ENCODE measurements around the gene BAIAP2L1. TPM values are rescaled to one million over a fixed set of nuclear protein-coding genes. Genes with fewer than 3 reads are reported as not detected.

Gene BAIAP2L1
- polyA plus RNA-seq, 1 donor (not counting 4 experiments of a cell fraction or from before 2014, with no cell fraction given), result 41.7 TPM

DNA sequence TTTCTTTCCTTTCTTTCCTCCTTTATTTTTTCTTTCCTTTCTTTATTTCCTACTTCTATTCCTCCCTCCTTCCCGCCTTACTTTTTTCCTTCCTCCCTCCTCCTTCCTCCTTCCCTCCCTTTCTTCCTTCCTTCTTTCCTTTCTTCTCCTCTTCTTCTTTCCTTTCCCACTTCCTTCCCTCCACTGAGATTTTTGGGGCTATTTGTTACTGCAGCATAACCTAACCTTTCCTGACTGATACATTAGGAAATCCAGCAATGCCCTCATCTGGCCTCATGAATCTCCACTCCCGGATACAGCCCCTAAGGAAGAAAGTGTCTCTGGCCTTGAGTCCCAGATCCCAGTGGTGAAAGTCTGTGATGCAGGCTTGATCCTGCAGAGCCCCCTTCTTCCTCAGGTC is 38.6 kb upstream of the BAIAP2L1 start:
- Histone ChIP-seq H3K36me3 (ENCODE audit: control insufficient read depth in 2 of 2, extremely low read depth in 1 of 2, insufficient read depth in 2 of 2, low read length in 2 of 2) (no peaks in the 10 kb centered on the region), H3K9me3 (ENCODE audit: control insufficient read depth, low read depth, low read length) (no peaks in the 10 kb centered on the region), H3K9me1 (ENCODE audit: control insufficient read depth, extremely low read depth, insufficient read depth, low read length) (no peaks in the 10 kb centered on the region), H3K27me3 (ENCODE audit: control insufficient read depth, extremely low read depth, insufficient read depth, low read length) (no peaks in the 10 kb centered on the region), H3K79me2 (ENCODE audit: control insufficient read depth, insufficient read depth, low read length) (no peaks in the 10 kb centered on the region), H3K4me3 (ENCODE audit: control insufficient read depth in 2 of 3, extremely low read depth in 1 of 3, insufficient read depth in 2 of 3, low read depth in 1 of 3, low read length in 3 of 3) (no peak overlapping the region), H3K27ac (ENCODE audit: control insufficient read depth, insufficient read depth, low read length) (no peak overlapping the region), H3K9ac (ENCODE audit: control insufficient read depth, extremely low read depth, insufficient read depth, low read length) (no peak overlapping the region), H4K20me1 (ENCODE audit: control insufficient read depth, extremely low read depth, insufficient read depth, low read length) (no peaks in the 10 kb centered on the region), H2AFZ (ENCODE audit: control insufficient read depth, low read length) (no peak overlapping the region), H3K4me2 (ENCODE audit: control insufficient read depth, extremely low read depth, insufficient read depth, low read depth, low read length) (no peak overlapping the region), H3K4me1 (ENCODE audit: control insufficient read depth, extremely low read depth, insufficient read depth, low read length) (no peaks in the 10 kb centered on the region)
- dilution Hi-C loops (cut with MboI; ENCODE audit: extremely low pct_ligation_motif_present, low sequenced_read_pairs), result no loop called here
- FAIRE-seq (no peak), DNase-seq (ENCODE audit: low read depth, low spot score) (no peak)
- TF ChIP-seq EZH2 (IDR thresholded peaks at IDR 0.05; ENCODE audit: low read length) (no peak), CTCF (optimal IDR thresholded peaks at IDR 0.05 in 1 of 3, IDR thresholded peaks at IDR 0.05 in 1 of 3, conservative IDR thresholded peaks at IDR 0.05 in 1 of 3; ENCODE audit: extremely low read depth in 1 of 3, insufficient read depth in 2 of 3, low read length in 3 of 3) (no peak)

DNA sequence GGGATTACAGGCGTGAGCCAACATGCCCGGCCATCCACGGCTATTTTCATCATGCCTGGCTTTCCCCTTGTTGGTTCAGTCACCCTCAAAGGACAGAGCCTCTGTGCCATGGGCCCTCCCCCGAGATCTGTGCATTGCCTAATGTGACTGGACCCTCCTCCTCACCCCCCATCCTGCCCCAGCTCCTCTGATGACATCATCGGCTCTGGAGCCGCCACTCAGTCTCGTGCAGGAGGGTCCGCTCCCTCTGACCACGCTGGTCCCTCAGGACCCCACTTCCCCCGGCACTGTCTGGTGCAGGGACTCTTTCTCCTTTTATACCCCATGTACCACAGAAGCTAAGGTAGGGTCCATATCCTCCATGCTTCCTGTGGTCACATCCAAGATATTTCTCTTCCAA is 33.2 kb upstream of the BAIAP2L1 start:
- H3K4me3 ChIP-seq (ENCODE audit: control insufficient read depth in 2 of 3, extremely low read depth in 1 of 3, insufficient read depth in 2 of 3, low read depth in 1 of 3, low read length in 3 of 3), result no peak overlapping the region
- H3K27me3 ChIP-seq (ENCODE audit: control insufficient read depth, extremely low read depth, insufficient read depth, low read length), result no peaks in the 10 kb centered on the region
- dilution Hi-C loops (cut with MboI; ENCODE audit: extremely low pct_ligation_motif_present, low sequenced_read_pairs), result no loop called here
- no peak for TF ChIP-seq CTCF (optimal IDR thresholded peaks at IDR 0.05 in 1 of 3, IDR thresholded peaks at IDR 0.05 in 1 of 3, conservative IDR thresholded peaks at IDR 0.05 in 1 of 3; ENCODE audit: extremely low read depth in 1 of 3, insufficient read depth in 2 of 3, low read length in 3 of 3)
- TF ChIP-seq EZH2 (IDR thresholded peaks at IDR 0.05; ENCODE audit: low read length), result no peak
- H3K4me1 ChIP-seq (ENCODE audit: control insufficient read depth, extremely low read depth, insufficient read depth, low read length), result no peaks in the 10 kb centered on the region
- H3K27ac ChIP-seq (ENCODE audit: control insufficient read depth, insufficient read depth, low read length), result no peak overlapping the region
- DNase-seq (ENCODE audit: low read depth, low spot score), result no peak
- no peaks in the 10 kb centered on the region for H3K79me2 ChIP-seq (ENCODE audit: control insufficient read depth, insufficient read depth, low read length)
- no peak for FAIRE-seq
- no peaks in the 10 kb centered on the region for H4K20me1 ChIP-seq (ENCODE audit: control insufficient read depth, extremely low read depth, insufficient read depth, low read length)
- H2AFZ ChIP-seq (ENCODE audit: control insufficient read depth, low read length), result no peak overlapping the region
- no peaks in the 10 kb centered on the region for H3K36me3 ChIP-seq (ENCODE audit: control insufficient read depth in 2 of 2, extremely low read depth in 1 of 2, insufficient read depth in 2 of 2, low read length in 2 of 2)
- H3K9ac ChIP-seq (ENCODE audit: control insufficient read depth, extremely low read depth, insufficient read depth, low read length), result no peak overlapping the region
- H3K4me2 ChIP-seq (ENCODE audit: control insufficient read depth, extremely low read depth, insufficient read depth, low read depth, low read length), result no peak overlapping the region
- H3K9me1 ChIP-seq (ENCODE audit: control insufficient read depth, extremely low read depth, insufficient read depth, low read length), result no peaks in the 10 kb centered on the region
- no peaks in the 10 kb centered on the region for H3K9me3 ChIP-seq (ENCODE audit: control insufficient read depth, low read depth, low read length)

Measured in keratinocyte (primary cell).